Chondrocyte (in vitro differentiated cells): Measurements from ENCODE around the gene SPATA6. TPM values are rescaled to one million over a fixed set of nuclear protein-coding genes. Genes with fewer than 3 reads are reported as not detected.
"Not testable (repeated sequence)": the region's sequence is repeated elsewhere in the genome, so short reads cannot be mapped to it uniquely, and the experiment has no call there.

Experiments
- DNase-seq: peaks from one replicate; pipeline ENCODE4 v3.0.0; 2021; ENCODE audit warnings: mixed read lengths, low spot score
- H3K27ac Mint-ChIP-seq: one replicate; pipeline ENCODE4 v1.8.0; 2021; ENCODE audit warnings: mild to moderate bottlenecking, moderate library complexity, mixed read lengths; ENCODE audit not compliant: unreplicated experiment
- H3K27me3 Mint-ChIP-seq: 2 replicates; pipeline ENCODE4 v1.8.0; 2021; ENCODE audit warnings: low read depth, mixed read lengths
- H3K36me3 Mint-ChIP-seq: 2 replicates; pipeline ENCODE4 v1.8.0; 2021; ENCODE audit warnings: low read depth, mixed read lengths
- H3K4me1 Mint-ChIP-seq: 2 replicates; pipeline ENCODE4 v1.8.0; 2021; ENCODE audit warnings: low read depth, mild to moderate bottlenecking, mixed read lengths
- H3K4me3 Mint-ChIP-seq: one replicate; pipeline ENCODE4 v1.8.0; 2021; ENCODE audit warnings: mild to moderate bottlenecking, moderate library complexity, mixed read lengths; ENCODE audit not compliant: unreplicated experiment
- H3K9me3 Mint-ChIP-seq: 2 replicates; pipeline ENCODE4 v1.8.0; 2021; ENCODE audit warnings: low read depth, mixed read lengths
- CTCF ChIP-seq: fragments of 200-600 bp; sonication (generic); IDR thresholded peaks from 2 replicates; pipeline ENCODE4 v1.5.0; 2021; ENCODE audit warnings: antibody characterized with exemption, mild to moderate bottlenecking, moderate library complexity
- total RNA-seq: library from RNA; stranded (reverse); gene quantifications from 3 replicates; pipeline ENCODE4 v1.2.1, GENCODE V29; 2021

Gene SPATA6
- total RNA-seq, 1 donor from 2014 or later: 3.8 TPM

- no peaks in the 10 kb centered on the region for H3K36me3 Mint-ChIP-seq
- no peak for TF ChIP-seq CTCF
- peaks cover 3% of the 10 kb centered on the region for H3K9me3 Mint-ChIP-seq
- no peak for DNase-seq
- no peaks in the 10 kb centered on the region for H3K4me1 Mint-ChIP-seq
- no peak overlapping the region for H3K4me3 Mint-ChIP-seq
- no peak overlapping the region for H3K27ac Mint-ChIP-seq
- no peaks in the 10 kb centered on the region for H3K27me3 Mint-ChIP-seq
Measured at GRCh38 chr1:48292706-48293105, 179.3 kb downstream of the SPATA6 start.

DNA sequence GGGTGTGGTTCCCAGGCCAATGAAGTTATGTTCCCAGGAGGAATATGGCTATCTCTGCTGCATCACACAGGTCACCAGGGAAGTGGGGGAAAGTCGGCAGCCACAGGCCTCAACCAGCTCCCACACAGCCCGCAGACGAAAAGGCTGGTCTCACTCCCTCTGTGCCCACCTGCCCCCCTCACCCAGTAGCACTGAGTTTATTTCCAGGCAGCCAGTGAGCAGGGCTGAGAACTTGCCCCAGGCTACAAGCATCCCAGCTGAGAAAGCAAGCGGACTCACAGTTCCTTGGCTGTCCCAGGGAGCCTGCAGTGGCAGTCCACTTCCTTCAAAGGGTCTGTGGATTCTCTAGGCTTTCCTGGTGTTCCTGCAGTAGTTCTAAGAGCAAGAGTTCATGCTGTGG is 180.6 kb downstream of the SPATA6 start:
- TF ChIP-seq CTCF: no peak
- H3K9me3 Mint-ChIP-seq: peaks cover 3% of the 10 kb centered on the region
- H3K27me3 Mint-ChIP-seq: no peaks in the 10 kb centered on the region
- no peaks in the 10 kb centered on the region for H3K4me1 Mint-ChIP-seq
- no peak for DNase-seq
- no peak overlapping the region for H3K27ac Mint-ChIP-seq
- no peaks in the 10 kb centered on the region for H3K36me3 Mint-ChIP-seq
- no peak overlapping the region for H3K4me3 Mint-ChIP-seq

- H3K4me3 Mint-ChIP-seq: no peak overlapping the region
- H3K4me1 Mint-ChIP-seq: no peaks in the 10 kb centered on the region
- H3K27me3 Mint-ChIP-seq: no peaks in the 10 kb centered on the region
Measured at GRCh38 chr1:48285525-48285924, 186.5 kb downstream of the SPATA6 start.

GRCh38 chr1:48284696-48285420 is 187.1 kb downstream of the SPATA6 start:
- H3K9me3 Mint-ChIP-seq: peaks cover 19% of the 10 kb centered on the region
- not testable (repeated sequence) for H3K27ac Mint-ChIP-seq, H3K4me3 Mint-ChIP-seq, H3K36me3 Mint-ChIP-seq, H3K27me3 Mint-ChIP-seq, DNase-seq, H3K4me1 Mint-ChIP-seq

More at GRCh38 chr1:48285525-48285924, 186.5 kb downstream of the SPATA6 start:
- TF ChIP-seq CTCF: no peak
- no peaks in the 10 kb centered on the region for H3K36me3 Mint-ChIP-seq
- no peak for DNase-seq
- peaks cover 14% of the 10 kb centered on the region for H3K9me3 Mint-ChIP-seq
- no peak overlapping the region for H3K27ac Mint-ChIP-seq

DNA sequence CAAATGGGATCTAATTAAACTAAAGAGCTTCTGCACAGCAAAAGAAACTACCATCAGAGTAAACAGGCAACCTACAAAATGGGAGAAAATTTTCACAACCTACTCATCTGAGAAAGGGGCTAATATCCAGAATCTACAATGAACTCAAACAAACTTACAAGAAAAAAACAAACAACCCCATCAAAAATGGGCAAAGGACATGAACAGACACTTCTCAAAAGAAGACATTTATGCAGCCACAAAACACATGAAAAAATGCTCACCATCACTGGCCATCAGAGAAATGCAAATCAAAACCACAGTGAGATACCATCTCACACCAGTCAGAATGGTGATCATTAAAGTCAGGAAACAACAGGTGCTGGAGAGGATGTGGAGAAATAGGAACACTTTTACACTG is 189.7 kb downstream of the SPATA6 start:
- not testable (repeated sequence) for DNase-seq, H3K4me1 Mint-ChIP-seq, H3K36me3 Mint-ChIP-seq, H3K27ac Mint-ChIP-seq, H3K27me3 Mint-ChIP-seq, H3K4me3 Mint-ChIP-seq
- H3K9me3 Mint-ChIP-seq: peaks cover 23% of the 10 kb centered on the region

- not testable (repeated sequence) for H3K4me1 Mint-ChIP-seq, DNase-seq, H3K27me3 Mint-ChIP-seq, H3K36me3 Mint-ChIP-seq, H3K27ac Mint-ChIP-seq, H3K4me3 Mint-ChIP-seq
- H3K9me3 Mint-ChIP-seq: peaks cover 34% of the 10 kb centered on the region
Measured at GRCh38 chr1:48277437-48277836, 194.6 kb downstream of the SPATA6 start.

GRCh38 chr1:48266576-48266975 is 205.4 kb downstream of the SPATA6 start:
- no peak overlapping the region for H3K4me3 Mint-ChIP-seq
- DNase-seq: no peak

More at GRCh38 chr1:48266576-48266975, 205.4 kb downstream of the SPATA6 start:
- Mint-ChIP-seq H3K4me1 (peaks cover 6% of the 10 kb centered on the region), H3K36me3 (no peaks in the 10 kb centered on the region), H3K27me3 (no peaks in the 10 kb centered on the region), H3K27ac (no peak overlapping the region), H3K9me3 (peaks cover 3% of the 10 kb centered on the region)
- no peak for TF ChIP-seq CTCF
